NCI-H526 treated with DMSO at 0.1 percent for 48 hours (cell line): ENCODE results near the gene CXXC1.
"Not testable (repeated sequence)": the region's sequence is repeated elsewhere in the genome, so short reads cannot be mapped to it uniquely, and the experiment has no call there.

Experiments
- DNase-seq: peaks from one replicate; lab custom pipeline; 2025; lab: John Stamatoyannopoulos, UW

The CXXC1 gene

GRCh38 chr18:50274044-50274442 is 13.4 kb downstream of the CXXC1 start:
- no peak for DNase-seq

DNA sequence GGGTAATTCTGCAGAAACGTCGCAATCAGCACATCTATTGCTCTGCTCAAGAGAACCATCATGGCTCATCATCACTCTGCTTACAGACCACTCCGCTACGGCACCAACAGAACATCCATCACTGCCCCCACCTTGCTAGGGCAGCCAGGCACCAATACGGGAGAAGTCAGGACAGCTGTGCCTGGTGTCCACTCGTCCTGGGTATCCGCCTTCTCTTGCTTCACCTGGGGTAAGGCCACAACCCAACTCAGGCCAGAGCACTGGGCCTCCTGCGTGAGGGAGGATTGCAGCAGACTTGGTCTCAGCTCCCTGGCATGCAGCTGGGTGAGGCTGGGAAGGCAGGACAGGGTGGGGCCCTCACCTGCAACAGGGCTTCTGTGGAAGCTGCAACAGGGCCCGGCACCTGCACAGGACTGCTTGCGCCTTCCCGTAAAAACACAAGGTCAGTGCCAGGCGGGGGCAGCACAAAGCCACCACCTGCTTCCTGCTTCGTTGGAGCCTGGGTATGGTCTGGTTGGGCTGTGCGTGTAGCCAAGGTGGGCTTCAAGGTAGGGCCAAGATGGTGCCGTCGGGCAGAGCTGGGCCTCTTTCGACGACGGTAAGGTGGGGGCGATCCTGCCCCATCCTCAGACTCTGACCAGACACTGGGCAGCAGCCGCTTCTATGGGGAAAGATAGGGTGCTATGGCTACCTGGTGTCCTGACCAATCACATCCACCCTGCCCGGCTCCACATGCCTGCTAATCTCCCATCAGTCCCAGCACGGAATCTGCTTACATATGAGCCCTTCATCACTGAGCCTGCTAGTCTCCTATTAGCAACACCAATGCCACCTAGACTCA is 14.1 kb downstream of the CXXC1 start:
- no peak for DNase-seq

DNA sequence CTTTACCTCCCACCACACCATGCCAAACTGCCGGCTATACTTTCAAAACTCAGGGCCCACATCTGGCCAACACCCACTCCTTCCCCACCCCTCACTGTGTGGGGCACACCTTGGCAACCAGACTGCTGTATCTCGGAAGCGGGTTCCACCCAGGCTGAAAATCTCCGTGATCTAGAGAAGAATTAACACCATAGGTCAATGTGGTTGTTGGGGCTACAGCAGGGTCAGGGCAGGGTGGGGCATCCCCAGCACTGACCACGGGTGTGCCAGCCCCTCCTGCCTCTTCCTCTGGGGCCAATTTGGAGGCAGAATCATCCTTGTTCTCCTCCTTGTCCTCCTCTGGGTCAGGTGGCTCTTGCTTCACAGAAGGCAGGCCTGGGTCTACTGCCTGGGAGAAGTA is 14.9 kb downstream of the CXXC1 start:
- no peak for DNase-seq

DNA sequence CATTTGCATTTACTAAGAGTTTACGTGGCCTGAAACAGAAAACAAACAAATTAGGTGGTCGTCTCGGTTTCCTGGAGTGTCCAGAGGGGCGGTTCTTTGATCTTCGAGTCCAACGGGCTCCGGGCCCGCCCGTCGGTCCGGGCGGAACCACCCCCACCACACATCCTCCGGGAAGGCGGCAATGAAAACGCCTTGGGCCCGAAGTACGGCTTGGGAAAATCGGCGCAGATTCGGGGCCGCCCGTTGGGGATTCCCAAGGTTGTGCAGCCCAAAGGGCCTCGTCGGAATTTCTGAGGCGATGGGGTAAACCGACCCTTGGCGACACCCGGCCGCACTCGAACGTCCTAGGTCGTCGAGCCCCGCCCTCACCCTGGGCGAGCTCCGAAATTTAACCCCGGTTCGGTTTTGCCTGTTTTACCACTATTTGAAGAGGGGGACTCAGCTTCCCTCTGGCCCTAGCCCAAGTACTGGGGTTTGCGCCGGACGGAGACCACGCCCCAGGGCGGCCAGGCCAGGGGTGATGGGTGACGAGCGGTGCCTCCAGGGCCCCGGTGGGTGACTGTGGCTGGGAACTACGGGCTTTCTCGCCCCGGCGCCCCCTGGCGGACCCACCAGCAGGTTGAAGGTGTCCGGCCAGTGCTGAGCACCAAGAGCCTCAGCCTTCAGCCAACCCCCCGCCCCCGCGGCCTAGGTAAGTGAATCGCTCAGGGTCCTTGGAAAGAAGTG is 19.3 kb downstream of the CXXC1 start:
- DNase-seq = no peak

- peak; percentile 76 for DNase-seq
Measured at GRCh38 chr18:50266248-50266704, 21.2 kb downstream of the CXXC1 start, which contains the start of gene CFAP53. TSS of gene CFAP53 (minus strand) at chr18:50266495. CDS start at chr18:50266404, 91 bp downstream.

DNA sequence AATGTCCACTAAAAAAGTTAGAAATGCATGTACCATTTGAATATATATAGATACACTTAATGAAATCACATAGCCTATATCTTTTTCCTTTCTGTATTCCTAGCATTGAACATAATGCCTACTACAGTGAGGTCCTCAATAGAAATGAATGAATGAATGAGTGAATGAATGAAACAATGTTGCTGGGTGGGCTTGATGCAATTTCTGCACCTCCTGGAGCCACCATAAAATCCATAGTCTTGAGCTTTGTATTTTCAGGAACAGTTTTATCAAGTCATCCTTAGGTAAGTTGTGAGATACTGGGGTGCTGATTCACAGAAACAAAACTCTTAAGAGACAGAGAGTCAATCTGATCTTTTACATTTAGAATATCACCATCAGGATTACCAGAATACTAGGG is 24.5 kb downstream of the CXXC1 start:
- DNase-seq = no peak

DNA sequence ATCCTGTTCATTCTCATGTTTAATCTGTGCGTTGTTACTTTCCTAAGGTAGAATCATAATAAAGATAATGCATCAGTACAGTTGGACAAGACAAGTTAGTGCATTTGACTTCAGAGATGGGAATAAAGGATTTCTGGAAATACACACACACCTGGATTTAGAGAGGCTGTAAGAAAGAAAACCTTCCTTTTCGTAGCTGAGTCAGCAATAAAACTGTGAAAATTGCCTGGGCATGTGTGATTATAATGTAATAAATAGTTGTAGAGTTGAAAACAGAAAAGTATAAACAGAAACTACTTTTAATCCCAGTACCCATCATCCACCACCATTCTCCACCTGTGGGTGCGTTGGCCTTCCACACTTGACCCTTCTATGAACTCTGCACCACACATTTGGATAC is 36.6 kb downstream of the CXXC1 start:
- DNase-seq = no peak

- DNase-seq = no peak
Measured at GRCh38 chr18:50249576-50249975, 37.9 kb downstream of the CXXC1 start.

DNA sequence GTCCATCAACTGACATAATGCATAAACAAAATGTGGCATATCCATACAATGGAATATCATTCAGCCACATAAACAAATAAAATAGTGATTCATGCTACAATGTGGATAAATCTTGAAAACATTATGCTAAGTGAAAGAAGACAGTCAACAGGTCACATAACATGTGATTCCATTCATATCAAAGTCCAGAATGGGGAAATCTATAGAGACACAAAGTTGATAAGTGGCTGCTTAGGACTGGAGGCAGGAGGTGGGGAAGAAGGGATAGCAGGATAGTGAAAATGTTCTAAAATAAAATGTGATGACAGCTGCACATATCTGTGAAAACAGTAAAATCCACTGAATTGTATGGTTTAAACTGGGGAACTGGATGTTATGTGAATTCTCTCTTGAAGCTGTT is 39.9 kb downstream of the CXXC1 start:
- DNase-seq = no peak

- not testable (repeated sequence) for DNase-seq
Measured at GRCh38 chr18:50241768-50242167, 45.7 kb downstream of the CXXC1 start.

DNA sequence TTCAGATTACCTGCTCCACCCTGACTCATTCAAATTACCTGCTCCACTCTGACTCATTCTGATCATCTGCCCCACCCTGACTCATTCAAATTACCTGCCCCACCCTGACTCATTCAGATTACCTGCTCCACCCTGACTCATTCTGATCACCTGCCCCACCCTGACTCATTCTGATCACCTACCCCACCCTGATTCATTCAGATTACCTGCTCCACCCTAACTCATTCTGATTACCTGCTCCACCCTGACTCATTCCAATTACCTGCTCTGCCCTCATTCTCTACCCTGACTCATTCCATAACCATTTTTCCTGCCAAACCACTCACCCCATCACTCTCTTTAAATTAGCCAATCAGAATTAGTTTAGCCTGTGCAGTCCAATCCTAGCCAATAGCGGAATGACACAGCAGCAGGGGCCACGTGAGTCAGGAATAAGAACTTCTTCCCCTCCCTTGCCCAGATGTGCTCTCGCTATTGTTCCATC is 47.4 kb downstream of the CXXC1 start:
- DNase-seq = no peak

DNA sequence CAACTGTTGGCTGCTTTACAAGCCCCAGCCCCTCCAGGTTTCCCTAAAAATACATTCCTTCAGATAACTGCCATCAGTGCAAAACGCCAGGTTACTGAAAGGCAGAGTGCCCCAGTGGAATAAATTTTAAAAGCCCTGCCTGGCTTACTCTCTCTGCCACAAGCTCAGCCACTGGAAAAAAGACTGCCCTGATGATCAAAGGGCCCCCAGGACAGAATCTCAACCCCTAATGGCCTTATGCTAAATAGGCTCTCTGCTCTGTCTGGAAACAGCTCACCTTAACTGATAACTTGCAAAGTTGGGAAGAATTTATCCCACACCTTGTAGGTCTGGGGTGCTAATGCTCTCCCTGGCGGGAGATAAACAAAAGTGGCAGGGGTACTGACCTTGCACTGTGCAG is 55.1 kb downstream of the CXXC1 start:
- DNase-seq = no peak
